Endometrium (tissue), 2 donors: ENCODE measurements around the gene ERVFRD-1.
"Not testable (repeated sequence)": the region's sequence is repeated elsewhere in the genome, so short reads cannot be mapped to it uniquely, and the experiment has no call there.

Experiments used
- FAIRE-seq: peaks from 2 replicates; lab custom pipeline; 2012; peaks lifted over from hg19 to GRCh38; lab: Jason Lieb, UNC
- donor health status: control.
- donor health status: control.

ERVFRD-1 gene

GRCh38 chr6:11087141-11087812, 24.2 kb downstream of the ERVFRD-1 start:
- not testable (repeated sequence) for FAIRE-seq

GRCh38 chr6:11085758-11086435, 25.6 kb downstream of the ERVFRD-1 start:
- no peak for FAIRE-seq

GRCh38 chr6:11083956-11084355, 27.6 kb downstream of the ERVFRD-1 start:
- no peak for FAIRE-seq

GRCh38 chr6:11083491-11083890, 28.0 kb downstream of the ERVFRD-1 start:
- FAIRE-seq, result no peak

DNA sequence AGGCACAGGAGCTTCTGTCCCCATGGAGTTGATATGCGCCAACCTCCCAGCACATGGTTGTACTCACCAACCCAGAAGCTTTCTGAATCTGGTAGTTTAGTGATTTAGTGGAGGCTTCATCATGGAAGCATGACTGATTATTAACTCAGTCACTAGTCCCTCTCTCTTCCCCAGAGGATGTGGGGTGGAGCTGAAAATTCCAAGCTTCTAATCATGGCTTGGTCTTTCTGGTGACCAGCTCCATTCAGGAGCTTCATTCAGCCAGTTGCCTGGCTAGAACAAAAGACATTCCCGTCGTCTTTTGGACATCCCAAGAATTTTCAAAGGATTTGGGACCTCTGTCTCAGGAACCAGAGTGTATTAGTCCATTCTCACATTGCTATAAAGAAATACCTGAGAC, 31.2 kb downstream of the ERVFRD-1 start:
- FAIRE-seq, result no peak

DNA sequence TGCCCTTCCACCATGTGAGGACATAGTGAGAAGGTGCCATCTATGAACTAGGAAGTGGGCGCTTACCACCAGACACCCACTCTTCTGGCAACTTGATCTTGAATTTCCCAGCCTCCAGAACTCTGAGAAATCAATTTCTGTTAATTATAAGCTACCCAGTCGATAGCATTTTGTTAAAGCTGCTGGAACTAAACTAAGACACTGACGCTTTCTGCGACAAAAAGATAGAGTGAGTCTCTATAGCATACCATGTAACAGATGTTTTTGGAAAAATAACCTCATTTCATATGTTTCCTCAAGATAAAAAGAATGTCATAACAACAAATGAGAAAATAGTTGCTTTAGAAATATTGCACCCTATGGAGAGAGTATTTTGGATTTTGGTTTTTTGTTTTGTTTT, 33.3 kb downstream of the ERVFRD-1 start:
- FAIRE-seq, result no peak

DNA sequence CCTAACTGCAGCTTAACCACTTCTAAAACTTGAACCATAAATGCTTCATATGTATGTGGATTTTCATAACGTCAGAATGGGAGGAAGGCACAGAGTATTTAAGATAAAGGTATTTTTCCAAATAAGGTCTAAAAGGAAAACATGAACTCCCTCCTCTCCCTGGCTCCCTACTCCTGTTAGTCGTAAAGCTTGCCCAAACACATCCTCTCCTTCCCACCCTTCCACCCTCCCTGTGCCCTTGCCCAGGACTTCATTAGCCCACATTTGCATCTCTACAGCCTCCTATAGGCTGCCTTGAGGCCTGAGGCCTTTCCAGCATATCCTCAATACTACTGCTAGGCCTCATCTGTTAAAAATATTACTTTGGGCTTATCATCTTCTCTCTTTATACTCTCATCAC, 35.0 kb downstream of the ERVFRD-1 start:
- FAIRE-seq, result no peak

DNA sequence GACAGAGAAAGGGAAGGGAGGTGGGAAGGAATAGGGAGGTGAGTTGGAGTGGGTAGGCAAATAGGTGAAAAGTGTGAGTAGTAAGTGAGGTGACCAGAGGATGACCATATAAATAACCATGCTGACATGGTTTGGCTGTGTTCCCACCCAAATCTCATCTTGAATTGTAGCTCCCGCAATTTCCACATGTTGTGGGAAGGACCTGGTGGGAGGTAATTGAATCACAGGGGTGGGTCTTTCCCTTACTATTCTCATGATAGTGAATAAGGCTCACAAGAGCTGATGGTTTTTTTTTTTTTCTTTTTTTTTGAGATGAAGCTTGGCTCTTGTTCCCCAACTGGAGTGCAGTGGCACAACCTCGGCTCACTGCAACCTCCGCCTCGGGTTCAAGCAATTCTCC, 39.4 kb downstream of the ERVFRD-1 start:
- no peak for FAIRE-seq

GRCh38 chr6:11069760-11070159, 41.8 kb downstream of the ERVFRD-1 start:
- no peak for FAIRE-seq

GRCh38 chr6:11067348-11067747, 44.2 kb downstream of the ERVFRD-1 start:
- no peak for FAIRE-seq

GRCh38 chr6:11066505-11067347, 44.8 kb downstream of the ERVFRD-1 start:
- FAIRE-seq, result no peak

DNA sequence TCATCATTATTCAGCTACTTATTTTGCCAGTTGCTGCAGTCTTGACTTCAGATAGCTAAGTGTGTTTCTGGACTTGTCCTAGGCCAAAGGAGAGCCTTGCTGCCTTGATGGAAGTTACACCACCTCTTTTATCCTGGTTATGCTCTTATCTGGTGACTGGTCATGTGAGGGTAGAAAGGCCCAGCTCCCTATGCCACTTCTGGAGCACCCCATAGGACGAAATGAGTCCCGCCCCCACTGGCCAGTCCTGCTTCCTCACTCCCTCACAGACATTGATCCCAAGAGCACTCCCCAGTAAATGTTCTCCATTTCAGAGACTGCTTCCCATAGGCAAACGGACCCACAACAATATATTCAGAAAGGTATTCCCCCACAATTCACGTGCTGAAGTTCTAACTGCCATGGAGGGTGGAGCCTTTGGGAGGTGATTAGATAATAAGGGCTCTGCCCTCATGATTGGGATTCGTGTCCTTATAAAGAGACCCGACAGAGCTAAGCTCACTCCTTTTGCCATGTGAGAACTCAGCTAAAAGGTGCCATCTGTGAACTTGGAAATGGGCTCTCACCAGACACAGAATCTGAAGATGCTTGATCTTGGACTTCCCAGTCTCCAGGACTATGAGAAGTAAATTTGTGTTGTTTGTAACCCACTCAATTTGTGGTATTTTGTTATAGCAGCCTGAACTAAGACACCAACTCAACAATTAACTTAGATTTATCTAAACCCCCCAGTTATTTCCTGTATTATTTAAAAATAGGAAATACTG, 45.9 kb downstream of the ERVFRD-1 start:
- FAIRE-seq, result no peak

- no peak for FAIRE-seq
Observed at GRCh38 chr6:11064836-11065235, 46.7 kb downstream of the ERVFRD-1 start.

DNA sequence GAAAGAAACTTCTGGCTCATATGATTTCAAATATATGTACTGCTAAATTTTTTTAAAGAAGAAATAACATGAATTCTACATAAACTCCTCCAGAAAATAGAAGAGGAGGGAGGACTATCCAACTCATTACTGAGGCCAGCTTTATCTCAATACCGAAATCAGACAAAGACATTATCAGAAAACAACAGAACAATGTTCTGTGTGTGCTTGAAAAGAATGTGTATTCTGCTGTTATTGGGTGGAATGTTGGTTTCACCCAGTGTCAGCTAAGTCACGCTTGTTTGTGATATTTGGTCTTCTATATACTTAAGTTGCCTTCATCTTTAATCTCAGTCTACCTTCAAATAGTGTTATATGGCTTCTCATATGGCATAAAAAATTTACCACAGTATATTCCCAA, 48.8 kb downstream of the ERVFRD-1 start:
- FAIRE-seq, result no peak

- no peak for FAIRE-seq
Observed at GRCh38 chr6:11062083-11062482, 49.4 kb downstream of the ERVFRD-1 start.

DNA sequence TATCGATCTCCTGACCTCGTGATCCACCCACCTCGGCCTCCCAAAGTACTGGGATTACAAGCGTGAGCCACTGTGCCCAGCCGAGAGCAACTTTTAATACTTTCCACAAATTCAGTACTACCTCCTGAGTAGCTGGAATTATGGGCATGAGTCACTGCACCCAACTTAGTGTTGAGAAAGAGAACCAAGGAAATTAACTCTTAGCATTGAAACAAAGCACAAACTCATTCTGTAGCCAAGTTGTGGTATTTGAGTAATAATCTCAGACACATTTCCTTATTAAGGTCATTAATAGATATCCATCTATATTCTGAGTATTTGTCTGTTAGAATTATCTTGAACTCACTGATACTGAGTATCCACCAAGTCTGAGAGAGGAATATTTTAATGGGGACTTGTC, 53.1 kb downstream of the ERVFRD-1 start:
- FAIRE-seq, result no peak

DNA sequence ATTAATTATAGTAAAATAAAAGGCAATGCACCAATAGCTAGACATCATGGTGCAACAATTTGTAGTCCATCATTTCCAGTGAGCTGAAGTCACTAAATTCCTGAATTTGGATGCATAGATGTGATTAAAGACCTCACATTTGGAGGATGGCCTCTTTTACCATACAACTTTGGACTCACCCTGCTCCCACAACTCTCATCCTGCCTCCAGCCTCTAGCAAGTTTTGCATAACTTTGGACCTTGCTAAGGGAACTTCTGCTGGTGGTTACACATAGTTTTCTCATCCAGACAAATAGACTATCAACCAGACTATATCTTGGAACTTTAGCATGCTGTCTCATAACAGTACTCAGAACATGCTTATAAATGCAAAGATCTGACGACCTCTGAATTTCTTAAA, 54.7 kb downstream of the ERVFRD-1 start:
- no peak for FAIRE-seq

DNA sequence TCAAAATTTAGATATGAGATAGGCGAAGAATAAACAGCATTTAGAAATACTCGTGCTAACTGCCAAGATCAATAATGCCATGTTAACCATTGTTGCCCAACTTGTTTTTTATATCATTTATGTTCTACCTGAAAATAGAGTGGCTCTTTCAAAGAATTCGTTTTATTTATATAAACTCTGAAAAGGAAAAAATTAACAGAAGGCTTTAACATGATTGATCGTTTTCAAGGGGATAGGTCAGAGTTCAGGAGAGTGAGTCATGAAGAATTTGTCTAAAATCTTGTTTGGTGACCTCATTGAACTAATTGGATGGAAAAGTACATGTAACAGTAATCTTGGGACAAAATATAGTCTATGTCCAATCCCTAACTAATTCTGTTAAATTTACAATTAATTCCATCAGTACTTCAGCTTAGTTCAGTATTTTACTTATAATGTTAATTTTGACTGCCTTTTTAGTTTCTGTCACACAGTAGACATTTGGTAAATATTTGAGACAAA, 56.3 kb downstream of the ERVFRD-1 start:
- FAIRE-seq, result no peak

DNA sequence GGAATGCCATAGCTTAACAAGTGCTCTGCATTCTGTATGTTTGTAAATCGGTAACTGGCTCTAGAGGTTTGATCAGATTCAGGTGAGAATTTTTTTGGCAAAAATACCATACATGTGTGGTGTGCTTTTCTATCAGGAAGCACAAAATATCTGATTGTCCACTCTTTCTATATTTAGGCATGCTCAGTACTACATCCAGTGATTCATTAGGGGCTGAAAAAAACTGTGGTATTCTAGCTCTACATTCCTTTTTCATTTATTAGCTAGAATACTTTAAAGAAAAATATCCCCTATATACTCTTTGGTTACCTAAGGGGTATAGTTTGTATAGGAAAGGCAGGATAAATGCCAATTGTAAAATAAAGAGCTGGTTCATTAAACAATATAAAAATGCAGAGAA, 56.8 kb downstream of the ERVFRD-1 start:
- no peak for FAIRE-seq

DNA sequence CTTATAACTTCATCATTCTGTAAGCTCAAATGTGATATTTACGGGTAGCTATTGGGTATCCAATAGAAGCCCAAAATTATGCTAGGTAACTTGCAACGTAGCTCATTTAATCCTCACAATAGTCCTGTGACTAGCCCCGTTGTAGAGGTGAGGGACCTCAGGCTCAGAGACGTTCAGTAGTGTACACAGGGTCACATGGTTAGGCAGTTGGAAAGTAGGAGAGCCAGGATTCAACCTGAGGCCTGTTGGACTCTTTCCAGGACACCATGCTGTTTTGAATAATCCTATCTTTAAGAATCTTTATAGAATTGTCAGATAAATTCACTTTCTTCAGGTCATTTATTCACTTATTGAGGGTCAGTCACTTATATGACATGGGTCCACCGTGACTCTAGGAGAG, 58.2 kb downstream of the ERVFRD-1 start:
- FAIRE-seq, result no peak
